ENCODE data around the gene MYBPH.

GRCh38 chr1:203158423-203158822, 17.2 kb downstream of the MYBPH start:
- TF ChIP-seq, protein P1, sequence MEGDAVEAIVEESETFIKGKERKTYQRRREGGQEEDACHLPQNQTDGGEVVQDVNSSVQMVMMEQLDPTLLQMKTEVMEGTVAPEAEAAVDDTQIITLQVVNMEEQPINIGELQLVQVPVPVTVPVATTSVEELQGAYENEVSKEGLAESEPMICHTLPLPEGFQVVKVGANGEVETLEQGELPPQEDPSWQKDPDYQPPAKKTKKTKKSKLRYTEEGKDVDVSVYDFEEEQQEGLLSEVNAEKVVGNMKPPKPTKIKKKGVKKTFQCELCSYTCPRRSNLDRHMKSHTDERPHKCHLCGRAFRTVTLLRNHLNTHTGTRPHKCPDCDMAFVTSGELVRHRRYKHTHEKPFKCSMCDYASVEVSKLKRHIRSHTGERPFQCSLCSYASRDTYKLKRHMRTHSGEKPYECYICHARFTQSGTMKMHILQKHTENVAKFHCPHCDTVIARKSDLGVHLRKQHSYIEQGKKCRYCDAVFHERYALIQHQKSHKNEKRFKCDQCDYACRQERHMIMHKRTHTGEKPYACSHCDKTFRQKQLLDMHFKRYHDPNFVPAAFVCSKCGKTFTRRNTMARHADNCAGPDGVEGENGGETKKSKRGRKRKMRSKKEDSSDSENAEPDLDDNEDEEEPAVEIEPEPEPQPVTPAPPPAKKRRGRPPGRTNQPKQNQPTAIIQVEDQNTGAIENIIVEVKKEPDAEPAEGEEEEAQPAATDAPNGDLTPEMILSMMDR (conservative IDR thresholded peaks at IDR 0.05; ENCODE audit: low read length), result no peak
- TF ChIP-seq EZH2phosphoT487 (IDR thresholded peaks at IDR 0.05; ENCODE audit: borderline replicate concordance, low read depth, low read length), result no peak
